ENCODE measurements around the gene CPNE9. TPM values are rescaled to one million over a fixed set of nuclear protein-coding genes. Genes with fewer than 3 reads are reported as not detected.

Gene CPNE9
- total and polyA plus RNA-seq, 2 of the 8 experiments (the other 6 are each of a cell fraction or from before 2014, with no cell fraction given) = 4.8 to 6.0 TPM

- TF ChIP-seq JUN (IDR thresholded peaks at IDR 0.05; ENCODE audit: low read depth, low read length) = no peak
- TF ChIP-seq RBBP5 (IDR thresholded peaks at IDR 0.05; ENCODE audit: borderline replicate concordance, low read depth, low read length) = no peak
- TF ChIP-seq ASH2L (IDR thresholded peaks at IDR 0.05; ENCODE audit: low read length) = no peak
- no peak for TF ChIP-seq EGR1 (IDR thresholded peaks at IDR 0.05; ENCODE audit: borderline replicate concordance, low read depth, low read length)
- TF ChIP-seq GTF2F1 (IDR thresholded peaks at IDR 0.05; ENCODE audit: borderline replicate concordance, low read depth, low read length) = no peak
- Histone ChIP-seq H3K36me3 (ENCODE audit: control insufficient read depth in 2 of 4, insufficient read depth in 4 of 4, low read length in 3 of 4) (peaks cover 3 to 25% (median 11%) of the 10 kb centered on the region in 4 experiments; a peak in 7 of 8 replicates), H3K56ac (replicated peaks; ENCODE audit: insufficient read length, low read depth, low read length) (no peak overlapping the region), H3K27me3 (replicated peaks in 1 of 4; ENCODE audit: control insufficient read depth in 3 of 4, extremely low read depth in 1 of 4, insufficient read depth in 3 of 4, low read length in 3 of 4) (no peaks in the 10 kb centered on the region; a peak in 1 of 7 replicates), H3K23ac (ENCODE audit: insufficient read length) (no peak overlapping the region), H4K8ac (ENCODE audit: extremely low read depth, insufficient read depth, low read length) (no peak overlapping the region; the same call in 1 of the 2 replicates), H2BK12ac (ENCODE audit: low read depth, low read length) (no peak overlapping the region), H2AFZ (ENCODE audit: low read length) (no peak overlapping the region), H4K20me1 (replicated peaks in 1 of 2; ENCODE audit: control insufficient read depth in 1 of 2, insufficient read depth in 2 of 2, low read length in 2 of 2) (peaks cover 0 to 14% of the 10 kb centered on the region in 2 experiments), H3K9ac (replicated peaks in 1 of 4; ENCODE audit: extremely low read depth in 1 of 4, low read depth in 3 of 4, low read length in 3 of 4) (no peak overlapping the region), H3K79me2 (ENCODE audit: control insufficient read depth in 1 of 2, insufficient read depth in 2 of 2, low read length in 2 of 2) (no peaks in the 10 kb centered on the region), H3K79me1 (ENCODE audit: low read depth, low read length) (no peaks in the 10 kb centered on the region), H2BK15ac (ENCODE audit: low read length) (no peak overlapping the region), H2AK5ac (ENCODE audit: low read depth, low read length) (no peak overlapping the region), H3K4me2 (ENCODE audit: insufficient read depth in 1 of 2, low read depth in 2 of 2, low read length in 2 of 2) (no peak overlapping the region), H2BK5ac (ENCODE audit: low read depth, low read length) (no peak overlapping the region; the same call in 1 of the 2 replicates), H2BK120ac (replicated peaks; ENCODE audit: low read depth, low read length) (no peak overlapping the region), H3K4me3 (ENCODE audit: extremely low read depth in 1 of 4, insufficient read depth in 2 of 4, low read depth in 3 of 4, low read length in 4 of 4) (no peak overlapping the region), H3K23me2 (ENCODE audit: low read depth, low read length) (no peaks in the 10 kb centered on the region), H3K27ac (ENCODE audit: low read depth, low read length) (no peak overlapping the region), H4K5ac (ENCODE audit: insufficient read length, low read depth, low read length) (no peak overlapping the region), H3K4me1 (replicated peaks in 1 of 4; ENCODE audit: control insufficient read depth in 3 of 4, insufficient read depth in 4 of 4, low read length in 3 of 4) (peaks cover 0 to 5% (median 0%) of the 10 kb centered on the region in 4 experiments; a peak in 1 of 7 replicates), H3K9me3 (ENCODE audit: insufficient read depth in 2 of 2, low read depth in 1 of 2, low read length in 1 of 2) (no peaks in the 10 kb centered on the region), H3K14ac (ENCODE audit: insufficient read length) (no peak overlapping the region), H3K4ac (replicated peaks; ENCODE audit: insufficient read length, low read depth, low read length) (no peak overlapping the region), H4K91ac (replicated peaks; ENCODE audit: insufficient read length, low read length) (no peak overlapping the region), H2BK20ac (ENCODE audit: low read length) (no peak overlapping the region), H3K18ac (ENCODE audit: extremely low read depth, low read length) (no peak overlapping the region)
- WGBS, 2 experiments (ENCODE audit: extremely low coverage in 1 of 2, insufficient coverage in 1 of 2, insufficient read length in 1 of 2, insufficient replicate concordance in 2 of 2, low coverage in 1 of 2, low lambda C conversion rate in 2 of 2, missing lambda C conversion rate in 1 of 2) = 87% methylated on average over 10 of the region's 10 CpGs; no CpG with 5 or more reads in 1 of the 2 experiments
- POLR2A ChIA-PET (ENCODE audit: partially characterized antibody) = interaction anchor here (0.6 to 1.4 kb wide), 6 partner anchors 8 to 369 kb away, joined by 3 to 6 read pairs (median 3); no protein-coding TSS in a partner anchor
- CTCF ChIA-PET (ENCODE audit: partially characterized antibody) = no interaction called here
- FAIRE-seq (no peak), DNase-seq (ENCODE audit: low read depth in 1 of 2, low spot score in 2 of 2) (no peak)
Measured at GRCh38 chr3:9760779-9761505, 57.3 kb downstream of the CPNE9 start.
